T-helper 17 cell (primary cell): ENCODE results near the gene HIVEP2. TPM values are rescaled to one million over a fixed set of nuclear protein-coding genes. Genes with fewer than 3 reads are reported as not detected.

Experiments used
- ATAC-seq: fragments of 150-1000 bp; cut with Tn5 transposase; 2 replicates; pipeline ENCODE4 v1.10.0; 2021; ENCODE audit warnings: mild to moderate bottlenecking, moderate library complexity
- DNase-seq, 3 donors: peaks; one replicate each; pipeline versions ENCODE4 v3.0.0 to v3.0.0-alpha.2; 2020 to 2021
- H3K9me3 ChIP-seq: one replicate; pipeline ENCODE4 v1.7.0; 2013; ENCODE audit warnings: low read length, mild to moderate bottlenecking; ENCODE audit not compliant: control insufficient read depth, poor library complexity, severe bottlenecking
- H3K27ac Mint-ChIP-seq: one replicate; pipeline ENCODE4 v1.8.0; 2022; ENCODE audit warnings: mild to moderate bottlenecking, moderate library complexity, mixed read lengths
- H3K27me3 Mint-ChIP-seq: one replicate; pipeline ENCODE4 v1.8.0; 2022; ENCODE audit warnings: mixed read lengths
- H3K36me3 Mint-ChIP-seq: one replicate; pipeline ENCODE4 v1.8.0; 2022; ENCODE audit warnings: low read depth, mixed read lengths
- H3K4me1 Mint-ChIP-seq: one replicate; pipeline ENCODE4 v1.8.0; 2022; ENCODE audit warnings: mild to moderate bottlenecking, mixed read lengths
- H3K4me3 Mint-ChIP-seq: one replicate; pipeline ENCODE4 v1.8.0; 2022; ENCODE audit warnings: mild to moderate bottlenecking, moderate library complexity, mixed read lengths
- total RNA-seq, 4 donors: library from RNA in 2 of 4; stranded (reverse) in 2 of 4; gene quantifications; one replicate each; pipeline ENCODE4 v1.2.3 and lab custom pipeline; 2022 to 2026

The HIVEP2 gene
- total RNA-seq, 2 donors from 2014 or later = 73.6 to 78.6 TPM

DNA sequence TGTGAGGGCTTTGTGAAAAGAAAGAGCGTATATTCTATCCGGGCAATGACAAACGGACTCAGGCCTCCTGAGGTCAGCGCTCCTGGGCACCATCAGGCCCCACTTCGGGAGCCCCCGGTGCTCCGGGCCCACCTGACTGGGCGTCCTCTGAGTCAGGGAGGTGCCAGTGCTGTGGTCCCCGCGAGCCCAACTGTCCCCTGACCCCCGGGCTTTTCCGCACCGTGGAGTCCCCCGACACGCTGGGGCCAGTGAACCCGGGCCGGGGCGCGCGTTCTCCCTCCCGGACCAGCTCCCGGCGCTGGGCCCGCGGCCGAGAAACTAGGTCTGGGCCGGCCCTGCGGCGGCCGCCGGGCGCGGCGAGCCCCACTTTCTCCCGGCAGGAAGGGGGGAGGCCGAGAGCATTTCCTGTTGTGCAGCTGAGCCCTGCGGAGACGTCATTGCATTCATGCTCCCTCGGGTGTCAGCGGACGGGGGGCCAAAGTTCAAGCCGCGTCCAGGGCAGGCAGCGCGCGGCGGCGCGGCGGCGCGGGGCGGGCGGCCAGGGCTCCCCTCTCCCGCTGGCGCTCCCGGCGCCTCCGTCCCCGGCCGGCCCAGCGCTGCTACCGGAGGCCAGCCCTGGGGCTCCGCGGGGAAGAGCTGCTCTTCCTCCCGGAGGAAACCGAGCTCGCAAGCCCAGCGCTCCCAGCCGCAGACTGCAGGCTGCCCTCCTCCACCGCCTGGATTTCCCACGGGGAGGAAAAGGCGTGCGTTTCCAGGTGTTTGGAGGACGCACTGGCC, 18.3 kb downstream of the HIVEP2 start:
- no peaks in the 10 kb centered on the region for H3K9me3 ChIP-seq
- Mint-ChIP-seq H3K36me3 (peaks cover 6% of the 10 kb centered on the region), H3K4me3 (peak overlapping the region; percentile 97), H3K27ac (peak overlapping the region; percentile 98), H3K27me3 (no peaks in the 10 kb centered on the region), H3K4me1 (peaks cover 34% of the 10 kb centered on the region)
- peak; percentile 83 for ATAC-seq
- DNase-seq = peak; percentile 52 to 66 (median 57)

DNA sequence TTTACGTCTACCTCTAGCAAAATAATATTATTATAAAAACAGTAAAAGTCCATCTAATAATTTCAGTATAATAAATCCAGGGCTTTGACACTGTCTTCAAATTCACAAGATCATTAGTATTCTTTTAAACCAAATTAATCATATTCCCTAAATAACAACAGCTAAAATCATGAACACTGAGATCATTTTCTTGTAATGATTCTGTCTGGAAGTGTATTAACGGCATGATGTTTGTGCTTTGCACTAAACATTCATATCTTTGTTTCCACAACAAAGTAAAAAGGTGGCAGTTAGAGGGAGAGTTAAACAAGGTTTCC, 18.8 kb downstream of the HIVEP2 start:
- Mint-ChIP-seq H3K4me3 (peak overlapping the region; percentile 97), H3K4me1 (peaks cover 30% of the 10 kb centered on the region), H3K27me3 (no peaks in the 10 kb centered on the region), H3K27ac (peak overlapping the region; percentile 98), H3K36me3 (peaks cover 6% of the 10 kb centered on the region)
- H3K9me3 ChIP-seq = no peaks in the 10 kb centered on the region
- ATAC-seq (peak; percentile 52), DNase-seq (no peak)

DNA sequence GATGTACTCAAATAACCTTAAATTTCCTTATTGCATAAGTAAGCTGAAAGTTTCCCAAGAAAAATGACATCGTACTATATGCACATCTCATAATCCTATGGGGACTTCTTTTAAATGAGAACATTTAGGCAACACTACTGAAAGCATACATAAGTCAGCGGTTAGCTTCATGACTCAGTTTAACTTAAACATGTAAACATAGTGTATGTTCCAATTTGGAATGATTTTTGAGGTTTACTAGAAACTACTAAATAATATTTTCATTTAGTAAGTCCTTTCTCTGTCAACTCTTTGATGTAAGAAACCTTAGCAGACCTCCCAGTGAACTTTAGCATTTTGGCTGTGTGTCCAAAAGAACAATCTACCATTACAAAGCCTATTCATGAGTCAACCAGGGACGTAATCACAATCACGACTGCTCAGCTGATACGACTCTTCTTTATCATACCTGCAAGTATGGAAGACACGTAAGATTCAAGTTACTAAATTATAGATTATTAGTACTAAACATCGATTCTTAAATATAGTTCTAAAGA, 19.3 kb downstream of the HIVEP2 start:
- Mint-ChIP-seq H3K27me3 (no peaks in the 10 kb centered on the region), H3K4me1 (peaks cover 32% of the 10 kb centered on the region), H3K27ac (peak overlapping the region; percentile 98), H3K4me3 (peak overlapping the region; percentile 97), H3K36me3 (peaks cover 6% of the 10 kb centered on the region)
- H3K9me3 ChIP-seq = no peaks in the 10 kb centered on the region
- DNase-seq (no peak), ATAC-seq (no peak)

DNA sequence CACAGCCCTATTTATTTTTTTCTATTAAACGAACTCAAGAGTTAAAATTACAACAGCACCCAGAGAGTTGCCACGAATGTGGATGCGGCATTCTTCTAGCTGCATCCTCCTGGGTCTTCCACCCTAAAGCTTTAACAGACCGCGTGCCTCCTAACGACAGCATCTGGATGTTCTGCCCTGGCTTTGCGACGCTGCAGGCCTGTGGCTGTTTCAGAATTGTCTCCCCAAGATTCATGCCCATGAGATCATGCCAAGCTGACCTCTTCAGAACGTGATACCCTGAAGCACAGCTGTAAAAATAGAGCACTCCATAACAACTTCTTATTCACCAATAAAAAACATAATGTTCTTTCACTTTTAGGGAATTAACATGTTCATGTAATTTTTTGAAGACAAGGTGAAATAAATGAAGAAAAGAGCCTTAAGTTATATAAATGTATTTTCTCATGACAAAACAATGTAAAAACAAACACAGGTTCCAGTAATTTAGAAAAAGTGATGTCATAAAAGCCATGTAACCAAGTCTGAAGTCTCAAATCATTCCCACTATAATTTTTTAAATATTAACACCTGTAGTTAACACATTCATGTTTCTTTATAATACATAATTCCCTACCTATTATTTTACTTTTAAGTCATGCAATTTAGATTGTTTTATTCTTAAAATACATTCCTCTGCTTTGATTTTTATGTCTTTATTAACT, 26.5 kb downstream of the HIVEP2 start:
- DNase-seq = no peak
- Mint-ChIP-seq H3K27me3 (no peaks in the 10 kb centered on the region), H3K4me3 (peak overlapping the region; percentile 63), H3K4me1 (peaks cover 49% of the 10 kb centered on the region), H3K36me3 (peaks cover 9% of the 10 kb centered on the region), H3K27ac (peak overlapping the region; percentile 95)
- no peak for ATAC-seq
- no peaks in the 10 kb centered on the region for H3K9me3 ChIP-seq

DNA sequence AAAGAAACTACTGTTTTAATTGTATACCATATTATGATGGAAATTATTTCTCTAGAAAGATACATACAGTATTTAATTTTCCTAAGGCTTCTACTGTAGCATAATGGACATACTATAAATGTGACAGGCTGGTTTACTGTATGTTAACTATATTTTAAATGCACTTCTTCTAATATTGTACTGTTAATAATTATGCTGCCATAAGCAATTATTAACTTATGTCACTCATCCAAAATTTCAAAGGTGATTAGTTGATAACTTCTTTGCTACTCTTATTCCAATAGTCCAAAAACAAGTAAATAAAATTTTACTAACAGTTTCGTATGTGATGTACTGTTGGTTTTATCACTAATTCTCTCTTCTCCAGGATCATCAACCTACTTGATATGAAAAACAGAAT, 28.1 kb downstream of the HIVEP2 start:
- no peak for DNase-seq
- Mint-ChIP-seq H3K36me3 (peaks cover 6% of the 10 kb centered on the region), H3K27me3 (no peaks in the 10 kb centered on the region), H3K4me3 (no peak overlapping the region), H3K27ac (no peak overlapping the region), H3K4me1 (peaks cover 59% of the 10 kb centered on the region)
- ATAC-seq = no peak
- no peaks in the 10 kb centered on the region for H3K9me3 ChIP-seq

DNA sequence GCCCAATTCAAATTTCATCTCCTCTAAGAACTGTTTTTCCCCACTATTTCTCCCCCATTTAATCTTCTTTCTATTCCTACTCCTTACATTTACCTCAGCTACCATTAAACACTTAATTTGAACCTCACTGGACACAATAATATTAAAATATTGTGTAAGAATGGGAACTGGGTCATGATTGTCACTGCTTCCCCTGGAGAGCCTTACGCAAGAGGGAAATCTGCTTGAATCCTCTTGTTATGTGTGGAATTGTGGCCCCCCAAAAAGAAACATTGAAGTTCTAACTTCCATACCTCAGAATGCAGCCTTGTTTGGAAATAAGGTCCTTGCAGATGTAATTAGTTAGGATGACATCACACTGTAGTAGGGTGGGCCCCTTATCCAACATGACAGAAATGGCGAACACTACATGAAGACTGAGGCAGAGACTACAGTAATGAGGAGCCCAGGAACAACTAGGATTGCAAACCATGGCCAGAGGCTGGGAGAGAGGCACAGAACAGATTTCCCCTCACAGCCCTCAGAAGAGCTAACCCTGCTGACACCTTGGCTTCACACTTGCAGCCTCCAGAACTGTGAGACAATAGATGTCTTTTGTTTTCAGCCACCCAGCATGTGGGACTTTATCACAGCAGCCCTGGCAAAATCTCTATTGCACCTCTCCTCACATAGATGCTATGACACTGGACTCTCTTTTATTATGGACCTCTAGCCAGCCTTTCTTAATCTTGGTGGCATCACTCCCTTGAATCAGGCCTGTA, 29.9 kb downstream of the HIVEP2 start:
- no peak overlapping the region for H3K27ac Mint-ChIP-seq
- H3K27me3 Mint-ChIP-seq = no peaks in the 10 kb centered on the region
- H3K4me1 Mint-ChIP-seq = peaks cover 65% of the 10 kb centered on the region
- no peak for DNase-seq
- ATAC-seq = no peak
- peaks cover 6% of the 10 kb centered on the region for H3K36me3 Mint-ChIP-seq
- peak overlapping the region; percentile 56 for H3K4me3 Mint-ChIP-seq
- no peaks in the 10 kb centered on the region for H3K9me3 ChIP-seq

DNA sequence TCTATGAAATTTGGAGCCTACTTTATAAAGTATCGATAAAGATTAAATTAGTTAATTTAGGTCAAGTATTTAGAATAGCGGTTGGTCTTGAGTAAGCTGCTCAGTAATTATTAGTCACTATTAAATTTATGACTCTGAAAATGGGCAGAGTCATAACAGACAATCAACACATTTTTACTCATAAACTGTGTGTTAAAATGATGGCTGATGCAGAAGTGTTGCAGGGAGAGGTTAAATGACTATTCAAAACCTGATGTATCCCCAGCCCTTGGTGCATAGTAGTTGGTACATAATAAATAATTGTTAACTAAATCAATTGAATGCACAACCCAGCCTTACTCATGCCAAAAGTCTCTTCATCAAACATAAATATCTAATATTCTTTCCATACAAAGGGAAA, 30.6 kb downstream of the HIVEP2 start:
- Mint-ChIP-seq H3K36me3 (peaks cover 6% of the 10 kb centered on the region), H3K27ac (no peak overlapping the region), H3K4me3 (no peak overlapping the region), H3K4me1 (peaks cover 68% of the 10 kb centered on the region), H3K27me3 (no peaks in the 10 kb centered on the region)
- H3K9me3 ChIP-seq = no peaks in the 10 kb centered on the region
- DNase-seq (no peak), ATAC-seq (no peak)

DNA sequence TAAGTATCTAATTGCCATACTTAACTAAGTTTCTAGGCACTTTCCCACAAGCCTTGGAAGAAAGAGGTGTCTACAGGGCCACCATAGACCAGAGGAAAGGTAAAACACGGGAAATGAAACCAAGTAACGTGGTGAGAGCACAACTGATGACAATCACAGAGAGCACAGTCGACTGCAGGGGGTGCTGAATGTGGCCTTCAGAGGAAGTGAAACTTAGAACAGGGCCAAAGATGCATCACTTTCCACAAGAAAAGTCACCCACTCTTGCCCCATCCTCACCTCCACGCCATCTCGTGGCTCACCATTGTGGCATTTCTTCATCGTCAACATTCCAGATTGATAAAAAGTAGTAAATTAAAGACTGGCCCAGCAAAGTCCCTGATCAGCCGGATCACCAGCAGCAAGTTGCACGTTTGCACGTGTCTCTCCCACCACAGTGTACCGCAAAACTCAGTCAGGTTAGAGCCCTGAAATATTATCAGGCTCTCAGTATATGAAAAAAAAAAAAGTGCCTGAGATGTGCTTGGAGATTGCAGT, 31.4 kb downstream of the HIVEP2 start:
- peak; percentile 87 for ATAC-seq
- peaks cover 6% of the 10 kb centered on the region for H3K36me3 Mint-ChIP-seq
- peaks cover 67% of the 10 kb centered on the region for H3K4me1 Mint-ChIP-seq
- DNase-seq = peak; percentile 23 to 52 (median 48)
- no peak overlapping the region for H3K27ac Mint-ChIP-seq
- no peaks in the 10 kb centered on the region for H3K27me3 Mint-ChIP-seq
- H3K4me3 Mint-ChIP-seq = peak overlapping the region; percentile 89
- no peaks in the 10 kb centered on the region for H3K9me3 ChIP-seq

DNA sequence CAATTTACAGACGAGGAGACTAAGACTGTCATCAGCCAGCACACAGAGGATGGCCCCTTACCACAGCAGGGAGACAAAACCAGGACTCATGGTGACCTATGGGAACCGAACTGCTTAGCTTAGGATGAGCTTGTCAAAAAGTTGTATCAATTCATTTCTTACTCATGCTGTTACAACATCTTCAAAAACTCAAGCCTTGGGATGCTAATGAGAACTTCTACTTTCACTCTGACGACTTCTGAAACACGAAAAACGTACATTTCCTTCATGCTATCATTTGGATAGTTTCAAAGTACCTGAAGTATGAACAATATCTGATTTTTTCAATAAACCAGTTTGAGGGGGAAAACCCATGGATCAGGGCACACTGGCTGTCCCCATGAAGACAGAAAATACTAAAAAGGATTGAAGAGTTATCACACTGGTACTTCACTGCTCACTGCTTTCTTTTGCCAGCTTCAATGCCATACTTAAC, 31.9 kb downstream of the HIVEP2 start:
- ATAC-seq (peak; percentile 38), DNase-seq (no peak)
- Mint-ChIP-seq H3K4me3 (peak overlapping the region; percentile 89), H3K27me3 (no peaks in the 10 kb centered on the region), H3K36me3 (peaks cover 6% of the 10 kb centered on the region), H3K27ac (no peak overlapping the region), H3K4me1 (peaks cover 65% of the 10 kb centered on the region)
- no peaks in the 10 kb centered on the region for H3K9me3 ChIP-seq

DNA sequence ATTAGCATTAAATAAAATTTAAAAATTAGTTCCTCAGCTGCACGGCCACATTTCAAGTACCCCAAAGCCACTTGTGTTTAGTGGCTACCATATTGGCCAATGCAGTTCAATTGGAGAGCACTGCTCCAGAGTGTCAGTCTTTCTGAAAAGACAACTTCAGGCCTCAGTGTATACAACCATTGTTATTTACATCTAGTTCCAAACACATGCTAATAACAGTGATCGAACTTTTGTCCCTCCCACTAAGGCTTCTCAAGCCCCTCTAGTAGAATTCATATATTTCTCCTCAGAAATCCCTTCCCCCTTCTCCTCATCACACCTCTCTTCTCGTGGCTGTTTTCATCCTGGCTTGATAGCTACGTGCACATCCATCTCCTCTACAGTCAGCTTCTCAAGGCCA, 32.9 kb downstream of the HIVEP2 start:
- H3K9me3 ChIP-seq = no peaks in the 10 kb centered on the region
- DNase-seq = no peak
- peaks cover 74% of the 10 kb centered on the region for H3K4me1 Mint-ChIP-seq
- no peak for ATAC-seq
- no peaks in the 10 kb centered on the region for H3K27me3 Mint-ChIP-seq
- no peak overlapping the region for H3K27ac Mint-ChIP-seq
- H3K36me3 Mint-ChIP-seq = peaks cover 6% of the 10 kb centered on the region
- peak overlapping the region; percentile 89 for H3K4me3 Mint-ChIP-seq

DNA sequence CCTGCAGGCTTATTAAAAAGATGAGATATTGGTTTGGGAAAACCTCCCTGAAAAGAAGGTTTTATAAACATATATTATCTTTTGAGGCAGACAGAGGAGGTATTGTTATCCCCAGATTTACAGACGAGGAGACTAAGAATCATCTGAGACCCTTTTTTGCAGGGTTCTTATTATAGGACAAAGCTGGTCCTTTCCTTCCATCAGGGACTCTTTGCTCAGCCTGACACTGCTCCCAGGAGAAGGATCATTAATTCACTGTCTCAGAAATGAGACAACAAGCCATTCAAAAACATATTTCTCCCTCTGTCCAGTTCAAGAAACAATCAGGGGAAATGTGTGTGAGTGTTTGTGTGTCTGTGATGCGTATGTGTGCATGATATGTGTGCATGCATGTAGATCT, 33.5 kb downstream of the HIVEP2 start:
- no peaks in the 10 kb centered on the region for H3K27me3 Mint-ChIP-seq
- no peak for ATAC-seq
- no peaks in the 10 kb centered on the region for H3K9me3 ChIP-seq
- peaks cover 77% of the 10 kb centered on the region for H3K4me1 Mint-ChIP-seq
- no peak overlapping the region for H3K4me3 Mint-ChIP-seq
- H3K36me3 Mint-ChIP-seq = peaks cover 6% of the 10 kb centered on the region
- DNase-seq = no peak
- no peak overlapping the region for H3K27ac Mint-ChIP-seq

DNA sequence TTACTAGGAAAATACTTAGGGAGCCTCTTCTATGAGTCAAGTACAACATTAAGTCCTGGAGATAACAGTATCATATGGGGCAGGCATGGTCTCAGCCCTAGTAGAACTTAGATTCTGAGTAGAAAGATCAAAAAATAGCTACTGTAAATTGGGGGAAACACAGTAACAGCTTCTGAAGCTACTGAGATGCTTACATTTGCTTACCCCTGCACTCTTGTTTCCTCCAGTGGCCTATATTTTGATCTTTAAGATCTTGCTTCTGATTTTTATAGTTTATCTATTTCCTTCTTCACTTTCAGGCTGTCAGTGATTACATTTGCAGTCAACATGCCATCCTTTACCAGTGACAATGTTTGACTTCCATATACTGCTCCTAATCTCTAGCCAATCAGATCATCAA, 35.3 kb downstream of the HIVEP2 start:
- peak overlapping the region; percentile 86 for H3K4me3 Mint-ChIP-seq
- peaks cover 59% of the 10 kb centered on the region for H3K4me1 Mint-ChIP-seq
- H3K27ac Mint-ChIP-seq = no peak overlapping the region
- ATAC-seq = peak; percentile 21
- H3K9me3 ChIP-seq = no peaks in the 10 kb centered on the region
- no peak for DNase-seq
- no peaks in the 10 kb centered on the region for H3K27me3 Mint-ChIP-seq
- no peaks in the 10 kb centered on the region for H3K36me3 Mint-ChIP-seq

DNA sequence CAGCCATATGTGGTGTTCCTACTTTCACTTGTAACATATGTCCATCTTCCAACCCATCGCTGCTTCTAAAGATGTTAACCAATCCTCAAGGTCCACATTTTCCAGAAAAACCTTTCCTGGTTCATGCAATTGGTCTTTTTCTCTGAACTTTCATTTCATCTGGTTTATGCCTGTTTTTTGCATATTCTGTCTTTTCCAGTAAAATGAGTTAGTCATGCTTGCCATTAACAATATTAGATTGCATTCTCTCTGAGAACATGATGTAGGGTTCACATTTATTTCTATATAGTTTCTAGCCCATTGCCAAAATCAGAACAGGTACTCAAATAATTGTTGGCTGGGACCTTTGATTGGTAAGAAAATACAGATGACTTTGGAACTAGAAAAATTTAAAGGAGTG, 36.7 kb downstream of the HIVEP2 start:
- Mint-ChIP-seq H3K4me3 (peak overlapping the region; percentile 91), H3K27me3 (no peaks in the 10 kb centered on the region), H3K4me1 (peaks cover 62% of the 10 kb centered on the region), H3K36me3 (no peaks in the 10 kb centered on the region), H3K27ac (no peak overlapping the region)
- no peaks in the 10 kb centered on the region for H3K9me3 ChIP-seq
- no peak for ATAC-seq
- DNase-seq = no peak
